GM18511 (cell line): ENCODE measurements around the gene PPP1R1C.
"Not testable (repeated sequence)": the region's sequence is repeated elsewhere in the genome, so short reads cannot be mapped to it uniquely, and the experiment has no call there.

ENCODE experiments used
- ATAC-seq: cut with Tn5 transposase; IDR thresholded peaks from one replicate; pipeline ENCODE4 v1.9.1; 2021; ENCODE audit warnings: mild to moderate bottlenecking, moderate library complexity; ENCODE audit not compliant: unreplicated experiment

Gene PPP1R1C, protein sequence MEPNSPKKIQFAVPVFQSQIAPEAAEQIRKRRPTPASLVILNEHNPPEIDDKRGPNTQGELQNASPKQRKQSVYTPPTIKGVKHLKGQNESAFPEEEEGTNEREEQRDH

DNA sequence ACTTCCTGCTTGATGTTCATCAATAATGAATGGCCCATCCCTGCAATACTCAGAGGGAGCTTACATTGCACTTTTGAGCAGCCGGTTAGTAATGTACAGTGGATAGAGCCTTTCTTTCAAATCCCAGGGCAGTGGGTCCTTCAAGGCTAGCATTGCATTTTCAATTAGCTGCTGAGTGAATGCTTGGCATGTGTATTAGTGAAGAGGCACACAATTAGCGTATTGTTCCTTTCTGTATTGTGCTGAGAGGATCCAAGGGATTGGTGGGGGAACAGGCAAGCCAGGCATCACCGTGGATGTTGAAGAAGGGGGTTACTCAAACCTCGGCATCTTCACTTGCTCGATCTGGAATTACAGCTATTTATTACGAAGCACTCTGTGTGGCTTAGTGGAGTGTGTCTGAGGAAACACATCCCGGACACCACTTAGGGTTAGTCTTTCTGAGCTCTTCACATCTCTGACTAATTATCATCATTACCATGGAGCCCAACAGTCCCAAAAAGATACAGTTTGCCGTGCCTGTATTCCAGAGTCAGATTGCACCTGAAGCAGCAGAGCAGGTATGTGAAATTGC, at the start of gene PPP1R1C:
PPP1R1C (plus strand) TSS at position 222 of the 574 bp plus-strand sequence; CDS start at position 480, 258 bp downstream.
- ATAC-seq: no peak

DNA sequence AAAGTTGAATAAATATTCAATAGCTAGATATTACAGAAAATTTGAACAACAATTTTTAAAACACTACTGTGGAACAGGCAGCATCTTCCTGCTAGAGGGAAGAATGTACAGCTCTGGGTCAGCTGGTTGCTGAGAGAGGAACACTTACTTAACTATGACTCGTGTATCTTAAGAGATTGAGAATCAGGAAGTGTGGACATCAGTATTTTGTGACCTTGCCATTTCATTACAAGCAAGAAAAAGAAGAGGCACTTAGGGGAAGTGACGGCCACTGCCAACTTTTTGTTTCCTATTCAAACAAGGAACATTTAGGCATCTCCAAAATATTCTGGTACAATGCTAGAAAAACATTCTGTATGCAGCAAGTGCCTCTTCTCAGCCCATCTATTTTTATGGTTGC, 48.2 kb upstream of the PPP1R1C start:
- no peak for ATAC-seq

DNA sequence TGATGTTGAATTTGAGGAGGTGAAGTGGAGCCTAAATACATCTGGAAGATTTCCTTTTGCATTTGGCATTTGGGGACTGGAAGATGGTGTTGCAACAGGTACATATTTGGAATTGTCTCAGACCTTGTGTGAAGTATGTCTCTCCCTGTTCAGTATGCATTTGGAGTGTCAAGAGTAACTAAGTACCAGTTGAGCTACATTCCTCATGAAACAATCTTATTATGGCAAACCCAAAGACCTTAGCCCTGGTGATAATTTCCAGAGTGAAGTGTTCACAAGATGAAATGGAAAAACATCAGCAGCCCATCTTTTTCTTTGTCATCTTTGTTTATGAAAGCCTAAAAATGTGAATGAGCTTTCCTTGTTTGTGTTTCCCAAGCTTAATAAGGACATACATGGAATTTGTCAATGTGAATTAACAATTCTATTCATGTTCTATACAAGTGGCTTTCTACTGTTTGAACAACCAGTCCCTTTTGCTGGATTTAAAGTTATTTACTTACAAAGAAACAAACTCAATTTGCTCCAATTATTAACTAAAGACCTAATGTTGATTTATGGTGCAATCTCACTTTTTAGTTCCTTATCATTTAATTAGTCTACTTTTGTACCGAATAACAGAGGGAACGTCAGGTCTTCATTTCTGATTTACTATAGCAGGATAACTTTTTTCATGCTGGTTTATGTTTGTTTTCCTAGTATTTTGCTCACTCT, 42.1 kb upstream of the PPP1R1C start:
- no peak for ATAC-seq

DNA sequence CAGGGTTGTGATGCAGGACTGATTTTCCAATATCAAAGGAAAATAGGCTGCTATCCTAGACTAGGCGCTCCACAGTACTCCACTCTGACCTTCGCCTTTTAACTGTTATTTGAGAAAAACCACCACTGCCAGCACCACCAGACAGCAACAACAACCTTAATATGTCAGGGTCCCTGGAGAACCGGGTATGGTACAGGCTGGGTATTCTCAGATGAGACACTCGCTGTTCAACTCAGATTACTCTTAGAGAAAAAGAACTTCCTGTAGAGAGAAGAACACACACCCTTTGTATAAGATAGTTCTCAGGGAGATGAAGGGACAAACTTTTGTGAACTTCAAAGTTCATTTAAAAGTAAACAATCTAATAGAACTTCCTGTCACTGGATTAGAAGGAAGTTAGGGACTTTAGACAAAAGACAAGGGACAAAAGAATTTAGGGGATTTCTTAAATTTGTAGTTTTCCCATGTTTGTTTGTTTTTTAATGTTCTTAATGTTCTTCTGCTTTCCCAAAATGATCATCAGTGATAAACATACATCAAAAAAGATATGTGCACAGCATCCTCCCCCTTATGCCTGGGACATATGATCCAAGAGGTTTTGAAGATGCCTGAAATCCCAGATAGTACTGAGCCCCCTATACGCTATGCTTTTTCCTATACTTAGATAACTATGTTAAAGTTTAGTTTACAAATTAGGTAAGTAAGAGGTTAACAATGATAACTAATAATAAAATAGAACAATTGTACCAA, 41.3 kb upstream of the PPP1R1C start:
- no peak for ATAC-seq

DNA sequence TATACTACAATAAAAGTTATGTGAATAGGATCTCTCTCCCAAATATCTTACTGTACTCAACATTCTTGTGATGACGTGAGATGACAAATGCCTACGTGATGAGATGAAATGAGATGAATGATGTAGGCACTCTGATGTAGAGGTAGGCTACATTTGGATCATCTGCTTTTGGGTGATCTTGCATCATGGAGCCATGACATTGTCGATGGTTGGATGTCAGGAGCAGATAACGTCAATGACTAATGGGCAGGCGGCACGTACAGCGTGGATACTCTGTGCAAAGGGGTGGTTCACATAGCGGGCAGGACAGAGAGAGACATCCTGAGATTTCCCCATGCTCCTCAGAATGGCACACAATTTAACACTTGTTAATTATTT, 40.8 kb upstream of the PPP1R1C start:
- no peak for ATAC-seq

DNA sequence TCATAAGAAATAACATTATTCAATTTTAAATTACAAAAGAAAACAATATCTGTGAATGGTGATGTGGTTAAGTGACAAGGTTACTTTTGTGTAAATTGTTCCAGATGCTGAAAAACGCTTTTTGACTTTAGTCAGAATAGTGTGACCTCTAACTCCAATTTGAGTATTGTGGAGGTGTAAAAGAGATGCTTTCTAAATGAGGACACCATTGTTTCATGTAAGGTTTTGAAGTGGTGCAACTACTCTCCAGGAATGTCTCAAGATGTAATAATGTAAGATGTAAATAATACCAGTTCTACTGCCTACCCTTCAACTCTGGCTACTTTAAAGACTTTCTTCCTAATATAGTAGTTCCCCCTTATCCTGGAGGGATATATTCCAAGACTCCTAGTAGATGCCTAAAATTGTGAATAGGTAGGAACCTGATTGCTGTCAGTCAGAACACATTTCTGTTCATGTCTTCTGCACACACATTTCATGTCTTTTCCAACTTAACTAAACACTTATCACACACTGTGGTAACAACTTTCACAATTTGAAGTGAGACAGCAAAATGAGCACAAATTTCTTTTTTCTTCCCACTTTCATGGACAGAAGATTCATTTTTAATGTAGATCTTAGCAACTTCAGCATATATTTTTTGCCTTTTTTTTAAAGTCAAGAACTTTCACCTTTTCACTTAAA, 39.1 kb upstream of the PPP1R1C start:
- ATAC-seq: no peak

DNA sequence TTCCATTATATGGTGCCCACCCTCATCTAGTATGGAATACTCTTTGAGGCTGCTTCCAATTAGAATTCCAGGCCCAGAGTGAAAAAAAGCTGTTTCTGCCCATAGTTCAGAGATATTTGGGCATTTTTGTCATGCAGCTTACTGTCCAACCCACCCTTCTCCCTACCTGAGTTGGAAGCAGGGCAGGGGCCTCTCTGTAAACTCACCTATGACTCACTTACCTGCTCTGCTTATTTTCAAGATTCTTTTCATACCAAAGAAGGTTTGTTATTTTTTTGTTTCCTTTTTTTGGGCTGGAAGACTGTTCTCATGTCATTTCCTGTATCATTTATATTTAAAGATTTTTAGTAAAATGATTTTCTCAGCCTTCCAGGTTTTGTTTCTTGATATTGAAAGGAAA, 38.4 kb upstream of the PPP1R1C start:
- no peak for ATAC-seq

DNA sequence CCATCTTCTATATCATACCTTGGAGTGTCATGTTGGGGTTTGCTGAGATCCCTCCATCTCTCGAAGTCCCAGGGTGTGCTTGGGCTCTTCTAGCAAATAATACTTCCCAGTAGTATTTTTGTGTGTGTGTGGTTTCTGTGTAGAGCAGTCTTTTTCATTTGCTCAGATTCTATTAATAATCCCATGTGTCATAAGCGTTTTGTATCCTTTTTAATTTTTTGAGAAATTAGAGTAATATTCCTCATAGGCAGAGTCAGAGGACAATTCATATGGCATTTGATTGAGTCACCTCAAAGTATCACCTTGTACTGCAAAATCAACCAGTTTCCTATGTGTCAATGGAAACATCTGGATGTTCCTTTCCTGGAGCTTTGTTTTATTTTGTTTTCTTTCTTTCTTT, 37.4 kb upstream of the PPP1R1C start:
- no peak for ATAC-seq

DNA sequence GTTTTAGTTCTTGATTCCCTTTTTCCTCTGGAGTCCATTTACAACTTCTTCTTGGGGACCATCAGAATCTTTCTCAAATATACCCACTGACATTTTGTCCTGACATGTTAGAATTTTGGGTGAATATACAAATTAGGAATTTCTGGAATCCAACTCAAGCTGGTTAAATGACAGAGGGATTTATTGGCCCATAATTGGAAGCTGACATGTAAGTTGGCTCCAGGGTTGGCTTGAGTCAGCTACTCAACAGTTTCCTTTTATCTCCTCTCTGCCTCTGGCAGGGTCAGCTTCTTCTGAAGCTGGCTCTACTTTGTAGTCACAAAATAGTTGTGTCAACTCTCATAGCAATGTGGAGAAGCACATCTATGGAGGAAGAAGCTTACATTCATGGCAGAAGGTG, 36.6 kb upstream of the PPP1R1C start:
- ATAC-seq: no peak

DNA sequence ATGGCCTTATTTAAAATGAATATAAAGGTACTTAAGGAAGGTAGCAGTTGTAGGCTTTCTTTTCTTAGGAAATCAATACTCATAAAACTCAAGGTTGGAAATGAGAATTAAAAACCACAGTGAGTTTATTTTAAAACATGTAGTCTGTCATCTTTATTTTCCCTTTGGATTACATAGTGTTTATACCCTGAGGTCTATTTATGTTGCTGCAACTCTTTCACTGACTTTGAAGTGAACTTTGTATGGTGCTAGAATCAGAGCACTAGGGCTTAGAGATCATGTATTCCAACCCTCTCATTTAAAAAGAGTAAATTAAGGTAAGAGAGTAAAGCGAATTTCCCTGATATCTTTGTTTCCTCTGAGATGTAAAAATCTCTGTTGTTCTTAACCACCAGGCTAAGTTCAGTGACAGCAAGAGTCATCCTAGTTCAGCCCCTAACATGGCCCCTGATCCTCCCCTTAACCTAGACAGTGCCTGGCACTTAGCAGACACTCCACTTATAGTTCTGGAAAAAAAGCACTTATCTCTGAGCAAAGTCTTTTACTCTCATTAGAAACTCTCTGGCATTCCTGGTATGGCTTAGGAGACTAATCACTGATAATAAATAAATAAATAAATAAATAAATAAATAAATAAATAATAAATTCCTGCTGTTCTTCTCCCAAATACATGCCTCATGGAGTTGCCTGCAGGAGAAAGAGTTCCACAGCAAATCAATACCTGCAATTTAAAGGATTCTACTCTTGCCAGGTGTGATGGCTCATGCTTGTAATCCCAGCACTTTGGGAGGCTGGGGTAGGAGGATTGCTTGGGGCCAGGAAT, 33.0 kb upstream of the PPP1R1C start:
- no peak for ATAC-seq

DNA sequence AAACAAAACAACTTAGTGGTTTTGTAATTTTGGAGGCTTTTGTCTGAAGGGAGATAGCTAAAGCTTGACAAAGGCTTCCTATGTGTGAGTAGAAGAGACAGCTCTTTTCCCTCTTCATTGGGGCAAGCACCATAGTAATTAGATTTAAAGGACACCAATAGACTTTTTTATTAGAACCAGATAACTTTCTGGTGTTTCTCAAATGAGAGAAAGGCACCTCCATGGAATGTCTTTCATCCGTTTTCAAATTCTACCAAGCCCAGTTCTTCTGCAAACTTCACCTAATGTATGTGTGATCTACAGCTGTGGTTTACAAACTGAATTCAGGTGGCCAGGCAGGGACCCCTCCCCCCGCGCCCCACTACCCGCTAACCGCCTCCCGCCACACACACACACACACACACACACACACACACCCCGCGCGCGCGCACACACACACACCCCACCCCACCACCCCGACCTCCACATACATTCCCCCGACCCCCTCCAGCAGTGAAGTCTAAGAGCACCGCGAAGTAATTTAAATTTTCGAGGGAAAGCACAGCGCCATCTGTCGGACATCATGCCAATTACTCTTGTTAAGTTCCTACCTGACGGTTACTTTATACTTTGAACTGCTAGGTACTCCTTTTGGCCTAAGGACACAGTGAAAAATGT, 31.6 kb upstream of the PPP1R1C start:
- peak; percentile 72 for ATAC-seq

DNA sequence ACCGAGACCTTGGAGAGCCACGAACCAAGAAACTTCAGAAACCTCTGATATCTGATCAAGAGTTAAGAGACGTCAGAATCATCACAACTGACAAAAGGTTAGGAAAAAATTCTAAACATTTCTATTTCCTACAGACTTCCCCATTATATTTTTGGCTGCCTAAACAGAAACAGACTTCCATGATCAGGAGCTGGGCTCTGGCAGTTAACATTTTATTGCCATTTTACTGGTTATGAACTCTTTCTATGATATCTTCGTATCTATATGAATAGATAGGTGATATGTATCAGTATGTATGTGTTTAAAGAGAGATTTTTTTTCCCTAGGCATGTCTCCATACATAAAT, 31.1 kb upstream of the PPP1R1C start:
- no peak for ATAC-seq

DNA sequence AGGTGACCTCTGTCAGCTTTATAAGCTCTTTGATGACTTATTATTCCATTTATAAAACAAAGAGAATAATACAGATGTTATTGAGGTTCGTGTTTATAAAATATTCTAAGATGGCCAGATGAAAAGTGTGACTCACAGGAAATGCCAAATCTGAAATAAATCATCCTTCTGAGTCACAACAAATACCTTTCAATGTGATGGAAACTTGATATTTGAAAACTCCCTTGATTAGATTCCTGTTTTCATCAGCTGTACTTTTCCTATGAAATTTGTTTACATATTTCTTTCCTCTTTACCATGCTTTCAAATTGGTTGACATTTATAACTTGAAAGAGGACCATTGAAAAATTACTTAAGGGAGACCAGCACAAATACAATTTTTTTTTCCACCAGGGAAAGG, 30.6 kb upstream of the PPP1R1C start:
- ATAC-seq: no peak

DNA sequence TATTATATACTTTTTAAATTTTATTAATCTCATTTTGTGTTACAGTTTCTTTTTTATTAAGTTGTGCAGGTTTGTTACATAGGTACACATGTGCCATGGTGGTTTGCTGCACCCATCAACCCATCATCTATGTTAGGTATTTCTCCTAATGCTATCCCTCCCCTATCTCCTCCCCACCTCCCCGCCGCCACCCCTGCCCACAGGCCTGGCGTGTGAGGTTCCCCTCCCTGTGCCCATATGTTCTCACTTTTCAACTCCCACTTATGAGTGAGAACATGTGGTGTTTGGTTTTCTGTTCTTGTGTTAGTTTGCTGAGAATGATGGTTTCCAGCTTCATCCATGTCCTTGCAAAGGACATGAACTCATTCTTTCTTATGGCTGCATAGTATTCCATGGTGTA, 29.8 kb upstream of the PPP1R1C start:
- ATAC-seq: not testable (repeated sequence)

DNA sequence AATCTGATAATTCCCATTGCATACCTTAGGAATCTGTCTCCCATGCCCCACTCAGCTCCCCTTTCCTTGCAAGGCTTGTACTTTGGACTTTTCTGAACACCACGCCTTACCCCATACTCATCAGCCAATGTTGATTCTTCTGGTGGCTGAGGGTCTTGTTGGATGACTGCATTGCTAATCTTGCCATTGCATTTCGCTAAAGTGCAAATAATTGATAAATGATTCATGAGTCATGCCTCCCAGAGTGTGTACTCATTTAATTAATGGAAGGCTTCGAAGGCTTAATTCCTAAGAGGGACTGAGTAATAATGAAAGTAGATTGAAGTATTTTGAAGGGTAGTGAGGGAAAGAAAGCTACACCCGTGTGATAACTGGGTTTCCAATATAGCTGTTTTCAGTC, 28.0 kb upstream of the PPP1R1C start:
- peak; percentile 55 for ATAC-seq

DNA sequence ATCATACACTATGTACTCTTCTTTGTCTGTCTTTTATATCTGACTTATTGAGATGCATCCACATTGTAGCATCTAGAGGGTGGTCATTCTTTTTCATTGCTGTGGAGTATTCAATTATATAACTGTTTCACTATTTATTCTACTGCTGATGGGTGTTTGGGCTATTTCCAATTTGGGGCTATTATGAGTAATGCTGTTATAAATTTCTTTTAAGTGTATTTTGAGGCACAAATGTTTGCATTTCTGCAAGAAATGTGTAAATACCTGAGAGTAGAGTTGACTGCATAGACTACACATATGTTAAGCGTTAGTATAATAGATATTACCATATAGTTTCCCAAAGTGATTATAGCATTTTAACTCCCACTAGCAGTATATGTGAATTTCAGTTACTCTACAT, 26.9 kb upstream of the PPP1R1C start:
- ATAC-seq: no peak

DNA sequence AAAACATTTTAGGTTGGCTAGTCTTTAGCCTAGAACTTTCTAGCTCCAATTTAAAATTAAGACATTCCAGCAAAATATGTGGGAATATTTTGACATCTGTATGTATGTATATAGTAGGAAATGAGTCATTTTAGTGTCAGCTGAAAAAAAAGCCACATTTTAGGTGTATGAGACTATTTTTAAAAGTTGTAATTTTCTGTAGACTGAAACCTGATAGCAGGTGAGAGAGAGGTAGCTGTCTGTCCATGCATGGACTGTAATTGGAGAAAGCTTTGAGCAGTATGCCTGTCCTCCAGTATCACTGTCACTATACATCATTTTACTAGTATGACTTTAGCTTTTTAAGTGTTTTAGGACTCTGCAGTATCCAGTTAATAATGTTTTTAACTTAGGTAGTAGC, 26.1 kb upstream of the PPP1R1C start:
- ATAC-seq: no peak

DNA sequence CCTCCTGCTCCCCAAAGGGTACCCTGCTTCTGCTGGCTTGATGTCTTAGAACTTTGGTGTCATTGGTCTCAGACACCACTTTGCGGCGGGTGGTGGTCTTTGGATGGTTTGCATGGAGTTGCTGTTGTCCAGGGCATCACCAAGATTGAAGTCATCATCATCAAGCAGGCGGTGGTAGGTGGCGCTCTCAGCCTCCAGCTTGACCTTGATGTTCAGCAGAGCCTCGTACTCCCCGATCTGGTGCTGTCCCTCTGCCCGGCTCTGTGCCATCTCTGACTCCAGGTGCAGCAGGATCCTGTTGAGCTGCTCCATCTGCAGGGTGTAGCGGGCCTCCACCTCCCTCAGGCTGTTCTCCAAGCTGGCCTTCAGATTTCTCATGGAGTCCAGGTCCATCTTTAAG, 24.5 kb upstream of the PPP1R1C start:
- not testable (repeated sequence) for ATAC-seq

DNA sequence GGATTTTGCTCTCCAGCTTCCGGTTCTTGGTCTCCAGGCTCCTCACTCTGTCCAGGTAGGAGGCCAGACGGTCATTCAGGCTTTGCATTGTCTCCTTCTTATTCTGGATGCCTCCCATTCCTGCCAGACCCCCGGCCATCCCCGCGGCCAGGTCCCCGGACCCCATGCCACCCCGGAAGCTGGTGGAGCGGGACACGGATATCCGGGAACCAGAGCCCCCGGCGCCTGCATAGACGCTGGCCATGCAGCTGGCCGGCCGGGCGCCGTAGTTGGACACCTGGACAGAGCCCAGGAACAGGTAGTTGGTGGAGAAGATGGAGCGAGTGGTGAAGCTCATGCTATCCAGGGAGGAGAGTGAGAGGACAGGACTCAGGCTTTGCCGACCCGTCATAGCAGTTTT, 23.5 kb upstream of the PPP1R1C start:
- no peak for ATAC-seq

DNA sequence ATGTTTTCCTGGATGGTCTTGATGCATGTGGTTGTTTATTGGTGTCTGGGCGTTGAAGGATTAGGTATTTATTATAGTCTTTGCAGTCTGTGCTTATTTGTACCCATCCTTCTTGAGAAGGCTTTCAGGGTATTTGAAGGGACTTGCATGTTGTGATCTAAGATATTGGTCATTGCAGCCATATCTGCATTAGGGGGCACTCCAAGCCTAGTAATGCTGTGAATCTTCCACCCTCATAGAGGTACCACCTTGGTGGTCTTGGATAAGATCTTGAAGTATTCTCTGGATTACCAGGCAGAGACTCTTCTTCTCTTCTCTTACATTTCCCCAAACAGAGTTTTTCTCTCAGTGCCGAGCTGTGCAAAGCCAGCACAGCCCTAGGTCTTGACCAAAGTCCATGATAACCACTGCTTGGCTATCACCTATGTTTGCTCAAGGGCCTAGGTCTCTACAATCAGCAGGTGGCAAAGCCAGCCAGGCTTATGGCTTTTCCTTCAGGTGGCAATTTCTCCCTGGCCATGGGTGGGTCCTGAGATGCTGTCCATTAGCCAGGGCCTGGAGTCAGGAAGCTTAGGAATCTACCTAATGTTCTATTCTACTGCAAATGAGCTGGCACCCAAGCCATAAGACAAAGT, 15.4 kb upstream of the PPP1R1C start:
- no peak for ATAC-seq
